Activated naive CD4-positive, alpha-beta T cell (primary cell): ENCODE measurements around the gene ERC2.
"Not testable (repeated sequence)": the region's sequence is repeated elsewhere in the genome, so short reads cannot be mapped to it uniquely, and the experiment has no call there.

Source experiments
- DNase-seq, 4 experiments: peaks; one replicate each; lab custom pipeline; 2025; lab: John Stamatoyannopoulos, UW

ERC2 gene

DNA sequence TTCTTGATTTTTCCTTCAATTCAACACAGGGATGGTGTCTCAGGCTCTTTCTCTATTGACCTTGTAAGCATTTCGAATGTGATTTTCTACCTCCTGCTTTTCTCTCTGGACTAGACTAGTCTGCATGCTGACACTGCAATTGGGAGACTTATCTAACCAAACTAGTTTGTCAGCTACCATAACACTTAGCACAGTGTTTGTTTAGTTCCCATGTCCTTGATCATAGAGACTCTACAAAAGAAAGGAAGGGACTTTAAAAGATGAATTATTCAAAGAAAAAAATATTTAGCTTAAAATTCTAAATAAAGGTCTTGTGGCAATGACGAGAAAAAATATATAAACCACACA lies 407.0 kb downstream of the ERC2 start:
- no peak for DNase-seq

DNA sequence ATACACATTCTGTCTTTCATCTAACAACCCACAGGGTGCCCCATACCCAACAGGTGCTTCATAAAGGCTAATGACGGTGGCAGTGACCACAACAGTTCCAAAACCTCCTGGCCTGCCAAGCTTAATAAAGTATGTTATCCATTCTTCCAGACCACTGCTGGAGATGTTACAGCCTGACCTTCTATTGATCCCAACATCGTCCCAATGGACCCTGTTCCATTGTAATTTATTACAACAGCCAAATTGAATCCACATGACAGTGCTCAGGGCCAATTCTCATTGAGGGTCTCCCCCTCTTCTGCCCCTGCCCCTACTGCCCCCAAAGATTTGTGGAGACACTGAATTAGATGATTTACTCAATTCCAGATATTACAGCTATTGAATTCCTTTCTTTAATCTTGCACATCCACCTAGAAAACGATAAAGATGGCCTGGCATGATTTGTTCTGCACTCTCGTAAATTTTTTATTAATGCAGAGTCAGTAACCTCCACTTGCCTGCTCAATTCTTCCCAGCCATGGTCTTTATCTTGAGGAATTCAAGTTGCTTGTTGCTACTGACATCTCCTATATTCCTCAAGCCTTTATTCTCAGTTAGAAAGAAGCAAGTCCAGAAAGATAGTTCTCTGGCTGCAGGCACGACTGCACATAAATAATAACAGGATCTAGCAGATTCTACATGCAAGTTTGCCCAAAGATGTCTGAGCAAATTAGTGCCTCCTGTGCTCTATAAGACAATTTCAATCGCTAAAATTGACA lies 407.6 kb downstream of the ERC2 start:
- no peak for DNase-seq

DNA sequence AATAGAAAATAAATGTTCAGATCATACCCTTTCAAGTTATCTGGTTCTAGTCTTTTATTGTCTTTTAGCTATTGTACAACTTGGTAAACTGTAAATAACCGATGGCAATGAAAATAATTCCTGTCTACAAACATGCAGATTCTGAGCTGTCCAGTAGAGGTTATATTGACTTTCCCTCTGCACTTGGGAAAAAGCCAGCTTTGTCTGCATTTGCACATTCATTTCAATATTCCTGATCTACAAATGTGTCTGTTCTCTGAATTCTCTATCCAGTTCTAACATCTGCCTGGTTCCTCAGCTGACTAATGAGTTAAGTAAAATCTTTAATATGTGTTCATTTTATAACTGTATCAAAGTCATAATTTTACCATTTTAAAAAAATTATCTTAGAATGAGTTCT lies 408.5 kb downstream of the ERC2 start:
- DNase-seq, result no peak

DNA sequence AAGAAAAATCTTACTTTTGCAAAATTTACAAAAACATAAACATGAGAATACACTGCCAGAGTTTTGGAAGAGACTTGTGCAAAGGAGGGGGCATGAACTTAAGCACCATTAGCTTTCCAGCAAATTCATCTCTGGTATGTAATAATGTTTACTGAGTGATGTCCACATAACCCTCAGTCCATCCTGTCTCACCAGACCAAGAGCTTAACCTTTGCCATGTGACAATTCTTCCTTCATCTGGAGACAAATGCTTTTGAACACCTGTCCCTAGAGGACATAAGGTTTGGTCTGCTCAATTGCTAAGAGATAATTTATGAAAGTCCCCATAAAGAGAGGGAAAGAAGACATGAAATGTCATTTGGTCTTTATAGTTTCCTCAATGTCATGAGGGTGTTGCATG lies 412.3 kb downstream of the ERC2 start:
- DNase-seq, result no peak

DNA sequence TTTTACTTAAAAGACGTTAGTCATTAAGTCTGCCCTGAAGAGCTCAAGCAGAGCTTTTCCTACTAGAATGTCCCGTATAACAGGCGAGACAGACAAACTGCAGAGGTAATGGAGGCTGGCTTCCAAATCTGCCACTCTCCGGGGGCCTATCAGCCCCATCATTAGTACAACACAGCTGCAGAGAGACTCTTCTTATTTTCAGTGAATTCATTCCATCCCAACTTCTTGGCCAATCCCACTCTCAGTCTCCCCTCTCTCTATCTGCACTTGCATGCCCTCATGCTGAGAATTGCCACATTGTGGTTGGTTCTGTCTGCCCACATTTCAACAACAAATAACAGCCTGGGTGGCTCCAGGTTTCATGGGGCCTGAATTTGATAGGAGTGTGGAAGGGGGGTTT lies 412.7 kb downstream of the ERC2 start:
- no peak for DNase-seq

DNA sequence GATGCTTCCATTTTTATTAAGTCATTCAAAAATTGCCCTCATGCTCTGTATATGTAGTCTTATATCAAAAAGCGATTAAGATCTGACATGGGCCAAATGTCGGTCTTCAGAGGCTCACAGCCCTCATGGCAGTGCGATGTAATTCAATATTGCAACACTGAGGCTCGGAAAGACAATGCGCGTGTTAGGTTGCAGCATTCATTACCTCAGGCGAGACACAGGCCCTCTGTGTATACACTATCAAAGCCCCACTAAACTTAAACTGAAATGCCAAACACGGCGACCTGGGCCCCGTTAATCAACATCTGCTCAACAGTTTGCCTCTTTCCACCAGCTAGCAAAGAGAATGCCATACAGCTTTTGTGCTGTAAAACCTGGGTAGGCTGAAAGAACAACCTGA lies 413.4 kb downstream of the ERC2 start:
- no peak for DNase-seq

DNA sequence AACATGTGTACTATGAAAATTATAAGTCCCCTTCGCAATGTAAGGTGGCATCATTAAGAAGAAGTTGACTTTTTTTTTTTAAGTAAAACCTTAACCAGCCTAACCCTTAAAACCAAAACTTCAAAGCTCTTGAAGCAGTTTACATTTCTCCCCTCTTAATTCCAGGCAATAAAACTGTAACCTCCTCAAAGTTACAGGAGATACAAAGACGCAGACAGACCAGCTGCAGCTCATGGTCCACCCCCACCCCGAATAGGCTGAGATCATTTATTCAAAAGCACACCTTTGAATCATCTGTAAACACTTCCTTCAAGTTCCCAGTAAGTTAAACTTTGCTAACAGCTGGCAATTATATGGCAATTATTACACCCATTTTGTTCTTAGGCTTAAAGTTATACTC lies 414.5 kb downstream of the ERC2 start:
- no peak for DNase-seq

DNA sequence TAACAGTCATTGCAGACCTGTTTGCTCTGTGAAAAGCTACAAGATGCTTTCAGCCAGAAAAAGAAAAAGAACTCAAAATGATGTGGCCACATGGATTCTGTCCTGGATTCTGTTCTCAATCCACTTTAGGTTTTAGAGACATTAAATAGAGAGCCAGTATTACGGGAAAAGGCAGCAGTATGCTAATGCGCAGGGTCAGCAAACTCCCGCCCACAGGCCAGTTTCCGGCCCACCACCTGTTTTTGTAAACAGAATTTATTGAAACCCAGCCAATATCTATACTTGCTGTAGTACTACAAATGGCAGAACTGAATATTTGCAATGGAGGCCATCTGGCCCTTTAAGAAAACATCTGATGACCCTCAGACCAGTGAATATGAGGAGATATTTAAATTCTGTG lies 416.1 kb downstream of the ERC2 start:
- DNase-seq, result no peak

DNA sequence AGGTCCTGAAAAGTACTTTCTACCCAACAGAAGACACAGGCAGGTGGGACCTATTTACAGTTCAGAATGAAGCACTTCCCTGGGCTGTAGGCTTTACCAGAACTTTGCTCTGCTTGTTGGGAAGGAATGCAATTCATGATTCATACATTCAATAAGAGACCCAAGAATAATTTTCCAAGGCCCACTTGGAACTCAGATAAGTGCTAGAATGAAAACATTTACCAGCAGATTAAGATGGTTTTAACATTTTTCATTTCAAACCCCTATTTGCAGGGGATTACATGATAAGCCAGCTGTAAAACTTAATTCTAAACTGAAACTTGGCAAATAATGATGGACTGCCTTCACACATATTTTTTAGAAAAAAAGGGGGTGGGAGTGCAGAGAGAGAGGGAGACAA lies 417.2 kb downstream of the ERC2 start:
- no peak for DNase-seq

DNA sequence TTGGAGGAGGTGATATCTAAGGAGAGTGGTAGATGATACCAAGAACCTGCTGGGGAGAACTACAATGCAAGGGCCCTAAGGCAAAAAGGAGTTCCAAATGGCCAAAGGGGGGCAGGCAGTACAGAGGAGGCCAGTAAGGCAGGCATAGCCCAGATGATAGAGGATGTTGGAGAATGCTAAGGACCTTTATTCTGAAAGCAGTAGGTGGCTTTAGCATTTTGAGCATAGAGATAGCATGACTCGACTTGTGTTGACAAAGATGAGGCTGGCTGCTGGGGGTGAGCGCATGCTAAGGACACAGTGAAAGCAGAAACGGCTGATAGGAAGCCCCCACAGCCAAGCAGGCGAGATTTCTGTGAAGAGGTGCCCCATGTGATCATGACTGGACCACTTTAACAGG lies 419.3 kb downstream of the ERC2 start:
- no peak for DNase-seq

DNA sequence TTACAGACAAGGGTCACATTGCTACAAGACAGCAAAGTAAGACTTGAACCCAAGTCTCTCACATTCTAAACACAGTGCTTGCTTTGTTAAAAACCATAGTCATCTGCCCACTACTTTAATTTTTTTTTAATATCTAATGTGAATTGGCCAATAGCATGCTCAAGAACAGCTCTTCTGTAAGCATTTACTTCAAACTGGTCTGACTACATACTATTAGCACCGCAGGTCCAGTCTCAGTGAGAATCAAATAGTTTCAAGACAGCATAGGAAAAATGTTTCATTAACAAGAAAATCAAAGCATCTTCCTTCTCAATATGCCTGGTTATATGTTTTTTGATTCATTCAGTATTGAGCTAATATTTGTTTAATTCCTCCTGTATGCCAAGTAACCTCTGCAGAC lies 419.9 kb downstream of the ERC2 start:
- no peak for DNase-seq

DNA sequence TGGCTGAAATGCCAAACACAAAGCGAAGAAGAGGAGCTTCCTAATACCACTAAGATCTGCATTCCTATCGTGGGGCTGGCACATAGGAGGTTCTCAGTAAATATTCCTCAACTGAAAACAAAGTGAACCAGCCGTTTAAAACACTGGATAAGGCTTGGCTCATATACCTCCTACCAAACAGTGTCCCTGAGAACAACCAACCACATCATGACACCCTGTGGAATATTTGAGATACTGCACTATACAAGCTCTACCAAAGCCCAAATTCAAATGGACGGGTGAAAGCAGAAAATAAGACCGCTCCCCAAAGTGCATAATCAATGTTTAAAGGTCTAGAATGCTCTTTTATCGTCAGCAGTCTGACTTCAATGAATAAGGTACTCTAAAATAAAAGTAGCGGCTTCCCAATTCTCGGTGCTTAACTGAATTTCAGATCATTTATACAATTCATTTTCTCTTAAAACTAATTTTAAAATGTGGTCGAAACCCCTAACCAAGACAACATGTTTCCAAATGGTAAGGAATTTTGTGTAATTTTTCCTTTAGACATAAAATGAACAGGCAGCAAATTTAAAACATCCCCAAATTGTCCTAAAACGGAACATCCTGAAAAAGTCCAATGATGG lies 425.8 kb downstream of the ERC2 start:
- DNase-seq, result no peak

DNA sequence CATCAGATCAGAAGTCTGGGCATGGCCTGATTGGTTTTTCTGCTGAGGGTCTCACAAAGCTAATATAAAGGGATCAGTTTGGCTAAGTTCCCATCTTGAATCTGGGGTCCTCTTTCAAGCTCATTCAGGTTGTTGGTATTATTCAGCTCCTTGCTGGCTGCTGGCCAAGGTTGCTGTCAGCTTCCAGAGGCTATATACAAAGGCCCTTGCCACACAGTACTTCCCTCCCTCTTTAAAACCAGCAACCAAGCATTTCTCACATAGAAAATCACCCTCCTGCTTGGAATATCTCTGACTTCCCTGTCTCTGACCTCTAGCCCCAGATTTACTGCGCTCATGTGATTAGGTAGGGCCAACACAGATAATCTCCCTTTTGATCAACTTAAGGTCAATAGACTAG lies 442.9 kb downstream of the ERC2 start:
- no peak for DNase-seq

DNA sequence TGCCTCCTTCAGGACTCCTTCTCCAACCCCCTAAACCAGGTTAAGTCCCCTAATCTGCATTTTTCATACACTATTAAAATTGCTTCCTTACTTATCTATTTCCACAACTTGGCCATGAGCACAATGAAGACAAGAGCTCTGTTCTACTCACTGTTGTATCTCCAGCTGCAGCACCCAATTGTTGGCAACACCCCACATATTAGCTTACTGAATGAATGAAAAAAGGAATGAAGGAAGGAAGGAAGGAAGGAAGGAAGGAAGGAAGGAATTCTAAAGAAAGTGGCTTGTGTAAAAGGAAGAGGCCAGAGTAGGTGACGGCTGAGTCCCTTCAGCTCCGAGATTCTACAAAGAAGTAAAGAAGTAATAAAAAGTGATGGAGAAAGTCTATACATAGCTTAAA lies 444.7 kb downstream of the ERC2 start:
- DNase-seq, result no peak

DNA sequence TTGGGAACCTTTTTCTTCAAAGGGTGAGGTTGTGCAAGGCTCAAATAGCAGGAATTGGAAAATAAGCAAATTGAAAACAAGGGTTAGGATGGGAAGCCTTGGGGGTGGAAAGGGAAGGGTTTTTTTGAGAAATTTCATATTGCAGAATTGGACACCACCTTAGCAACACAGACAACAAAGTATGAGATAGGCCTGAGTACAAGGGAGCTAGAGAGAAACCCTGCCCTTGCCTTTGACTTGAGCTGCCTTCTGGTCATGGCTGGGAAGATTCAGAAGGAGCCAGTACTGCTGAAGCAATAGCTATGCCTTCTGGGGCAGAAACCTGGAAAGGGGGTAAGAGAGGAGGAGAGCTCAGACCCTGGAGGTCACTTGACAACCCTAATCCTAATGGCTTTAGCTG lies 445.6 kb downstream of the ERC2 start:
- DNase-seq, result no peak

DNA sequence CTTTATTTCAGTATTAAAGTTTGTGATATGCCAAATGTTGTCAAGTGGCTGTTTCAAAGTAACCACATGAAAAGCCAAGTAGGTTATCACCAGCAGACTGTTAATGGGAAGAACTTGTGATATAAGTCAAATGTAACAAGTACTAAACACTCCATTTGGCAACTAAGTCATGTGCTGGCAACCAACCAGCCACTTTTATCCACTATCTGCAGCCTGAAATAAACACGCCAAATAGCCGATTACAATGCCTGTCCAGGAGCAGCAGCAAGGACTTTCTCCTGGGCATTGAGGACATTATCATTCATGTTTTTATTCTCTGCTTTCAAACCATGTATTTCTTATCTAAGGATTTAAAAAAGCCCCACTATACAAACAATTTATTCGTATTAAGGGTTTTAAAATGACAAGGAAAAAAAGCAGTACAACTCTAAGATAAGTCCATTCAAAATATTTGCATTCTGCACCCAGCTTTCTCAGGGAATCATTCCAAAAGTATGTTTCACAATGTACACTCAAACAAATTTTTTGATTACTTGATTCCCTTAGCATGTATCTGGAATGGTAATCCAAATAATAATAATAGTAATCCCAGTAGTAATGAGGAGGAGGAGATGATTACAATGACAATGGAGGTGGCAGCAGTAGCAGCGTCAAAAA lies 448.6 kb downstream of the ERC2 start:
- no peak for DNase-seq

DNA sequence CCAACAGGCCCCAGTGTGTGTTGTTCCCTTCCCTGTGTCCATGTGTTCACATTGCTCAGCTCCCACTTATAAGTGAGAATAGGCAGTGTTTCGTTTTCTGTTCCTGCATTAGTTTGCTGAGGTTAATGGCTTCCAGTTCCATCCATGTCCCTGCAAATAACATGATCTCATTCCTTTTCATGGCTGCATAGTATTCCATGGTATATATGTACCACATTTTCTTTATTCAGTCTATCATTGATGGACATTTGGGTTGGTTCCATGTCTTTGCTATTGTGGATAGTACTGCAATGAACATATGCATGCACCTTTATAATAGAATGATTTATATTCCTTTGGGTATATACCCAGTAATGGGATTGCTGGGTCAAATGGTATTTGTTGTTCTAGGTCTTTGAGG lies 452.9 kb downstream of the ERC2 start:
- not testable (repeated sequence) for DNase-seq

DNA sequence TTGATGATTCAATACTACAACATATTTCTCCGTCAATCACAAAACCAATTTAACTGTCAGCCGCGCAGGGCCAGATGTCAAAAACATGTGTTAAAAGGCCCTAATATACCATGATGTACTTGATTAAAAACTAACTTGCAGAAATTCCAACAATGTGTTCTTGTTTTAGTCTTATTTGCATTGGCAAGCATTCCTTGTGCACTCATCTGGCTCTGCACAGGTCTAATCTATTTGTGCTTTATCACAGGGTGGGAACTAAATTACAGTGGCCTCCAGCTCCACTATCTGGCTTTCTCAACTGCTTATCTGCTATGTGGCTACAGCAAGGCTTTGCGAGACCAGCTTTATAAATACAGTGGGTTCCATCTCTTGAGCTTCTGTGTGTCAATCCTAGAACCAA lies 455.5 kb downstream of the ERC2 start:
- no peak for DNase-seq

DNA sequence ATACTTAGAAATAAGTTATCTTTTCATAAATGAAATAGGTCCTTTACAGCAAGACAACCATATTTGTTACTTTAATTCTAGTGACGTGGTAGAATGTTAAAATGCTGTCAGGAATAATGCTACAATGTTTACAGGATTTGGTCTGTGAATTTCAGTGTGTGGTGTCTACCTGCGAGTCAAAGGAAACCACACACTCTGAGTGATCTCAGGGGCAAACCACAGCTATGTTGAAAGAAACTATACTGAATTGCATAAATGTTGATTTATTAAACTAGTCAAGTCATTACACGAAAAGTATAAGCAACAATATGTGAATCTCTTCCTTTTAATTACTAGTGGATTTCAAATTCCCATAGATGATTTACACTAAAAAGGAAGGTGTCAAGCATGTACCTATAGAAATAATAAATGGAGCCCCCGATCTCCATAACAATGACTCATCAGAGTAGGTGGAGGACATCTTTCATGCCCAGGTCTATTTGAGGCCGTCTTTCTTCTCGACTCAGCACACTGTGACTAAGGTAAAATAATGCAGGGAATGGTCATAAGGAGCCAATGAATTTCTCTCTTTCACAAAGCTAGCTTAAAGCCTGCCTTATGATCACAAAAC lies 463.0 kb downstream of the ERC2 start:
- no peak for DNase-seq

DNA sequence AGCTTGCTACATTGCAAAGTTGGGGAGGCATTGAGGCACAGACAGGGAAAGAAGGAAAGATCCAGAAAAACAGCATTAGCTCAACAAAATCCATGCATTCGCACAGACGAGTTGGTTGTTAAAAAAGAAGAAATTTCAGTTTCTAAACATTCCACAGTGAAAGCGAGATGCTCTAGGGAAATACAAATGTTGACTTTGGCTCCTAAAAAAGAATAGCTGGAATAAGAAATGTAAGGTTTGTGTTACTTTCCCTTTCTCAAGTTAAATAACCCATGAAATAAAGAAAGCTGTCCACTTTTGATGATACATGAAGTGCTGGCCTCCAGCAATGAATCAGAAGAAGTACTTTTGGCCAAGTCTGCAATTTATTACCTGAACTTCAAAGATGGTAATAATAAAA lies 465.1 kb downstream of the ERC2 start:
- DNase-seq, result no peak

DNA sequence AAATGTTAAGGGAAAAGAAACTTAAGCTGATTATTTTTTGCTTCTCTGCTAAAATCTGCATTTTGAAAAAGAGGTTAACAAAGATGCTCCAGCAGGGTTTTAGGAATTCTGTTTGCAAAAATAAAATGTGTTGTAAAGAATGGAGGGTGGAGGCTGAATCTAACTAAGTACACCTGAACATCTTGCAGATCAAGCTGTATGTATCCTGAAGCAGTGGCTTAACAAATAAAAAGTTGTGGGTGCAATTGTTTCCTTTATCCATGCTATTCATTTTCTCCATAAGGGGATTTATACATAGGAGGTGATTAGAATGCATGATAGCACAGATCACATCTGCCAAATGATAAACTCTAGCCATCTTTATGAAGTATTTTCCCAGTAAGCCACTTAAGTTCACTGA lies 466.3 kb downstream of the ERC2 start:
- DNase-seq, result no peak

DNA sequence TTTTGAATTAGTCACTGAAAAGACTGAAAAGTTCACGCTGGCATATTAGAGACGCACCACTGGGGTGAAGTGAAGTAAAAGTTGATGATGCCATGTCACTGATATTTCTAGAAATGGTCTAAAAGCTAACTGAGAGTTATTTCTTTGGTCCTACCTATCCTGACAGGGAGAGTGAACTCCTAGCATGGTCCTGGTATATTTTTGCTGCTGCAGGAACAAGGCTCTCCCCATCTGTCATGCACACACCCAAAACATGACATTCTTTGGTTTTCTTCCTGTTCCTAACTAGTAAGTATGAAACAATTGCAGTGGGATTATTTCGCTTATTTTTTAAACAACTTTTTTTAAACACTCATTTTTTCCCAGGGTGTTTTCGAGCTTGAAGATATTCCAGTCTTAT lies 466.7 kb downstream of the ERC2 start:
- no peak for DNase-seq

DNA sequence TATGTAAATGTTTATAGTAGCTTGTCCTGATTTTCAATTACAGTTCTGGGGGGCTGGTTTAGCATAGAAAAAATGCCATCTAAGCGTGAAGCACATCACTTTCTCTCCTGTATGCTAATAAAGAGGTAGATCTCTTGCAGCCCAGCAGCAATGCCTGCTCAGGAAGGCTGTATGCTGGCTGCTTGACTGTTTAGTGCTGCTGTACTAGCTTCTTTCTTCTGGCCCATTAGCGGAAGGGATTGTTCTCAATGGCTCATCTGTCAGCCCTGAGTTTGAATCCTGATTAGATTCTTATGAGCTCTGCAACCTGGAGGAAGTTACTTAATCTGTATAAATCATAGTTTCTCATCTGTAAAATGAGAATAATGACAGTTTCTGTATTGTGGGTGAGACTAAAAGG lies 478.9 kb downstream of the ERC2 start:
- no peak for DNase-seq
